Dermis microvascular lymphatic vessel endothelial cell (primary cell): ENCODE data around the gene NRSN1. TPM values are rescaled to one million over a fixed set of nuclear protein-coding genes. Genes with fewer than 3 reads are reported as not detected.

Experiments used
- total RNA-seq: library from RNA; depleted of rRNA; stranded (reverse); fragments of >200 nt; gene quantifications from 2 replicates; pipeline ENCODE4 v1.2.1, GENCODE V29; 2014

Gene NRSN1
- total RNA-seq, 1 donor from 2014 or later: not detected

Other genes with a start within 250 kb of the NRSN1 start
- gene DCDC2, start 231.8 kb downstream of the NRSN1 start, total RNA-seq: under 0.01 TPM in 1 of 2 replicates, not detected in the other